ENCODE results near the gene METTL1.
"Not testable (repeated sequence)": the region's sequence is repeated elsewhere in the genome, so short reads cannot be mapped to it uniquely, and the experiment has no call there.

Gene METTL1

DNA sequence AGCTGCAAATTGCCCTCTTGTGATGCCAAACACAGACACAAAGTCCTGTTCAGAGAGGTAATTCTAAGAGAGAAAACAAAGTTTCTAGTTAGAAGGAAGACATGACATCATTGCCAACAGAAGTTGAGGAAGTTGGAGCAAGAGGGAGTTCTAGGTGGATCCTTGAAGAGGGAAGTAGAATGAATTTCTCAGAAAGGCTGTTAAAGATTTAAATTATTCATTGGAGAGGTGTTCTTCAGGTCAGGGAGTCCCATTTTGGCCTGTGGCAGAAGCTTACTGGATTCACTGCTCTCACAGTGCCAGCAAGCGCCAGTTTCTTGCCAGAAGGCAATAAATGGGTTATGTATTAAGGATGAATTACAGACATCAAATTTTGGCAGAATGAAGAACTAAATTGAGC, 26.0 kb upstream of the METTL1 start:
- no peak for DNase-seq (ENCODE audit: low read depth in 2 of 2, low spot score in 1 of 2)

DNA sequence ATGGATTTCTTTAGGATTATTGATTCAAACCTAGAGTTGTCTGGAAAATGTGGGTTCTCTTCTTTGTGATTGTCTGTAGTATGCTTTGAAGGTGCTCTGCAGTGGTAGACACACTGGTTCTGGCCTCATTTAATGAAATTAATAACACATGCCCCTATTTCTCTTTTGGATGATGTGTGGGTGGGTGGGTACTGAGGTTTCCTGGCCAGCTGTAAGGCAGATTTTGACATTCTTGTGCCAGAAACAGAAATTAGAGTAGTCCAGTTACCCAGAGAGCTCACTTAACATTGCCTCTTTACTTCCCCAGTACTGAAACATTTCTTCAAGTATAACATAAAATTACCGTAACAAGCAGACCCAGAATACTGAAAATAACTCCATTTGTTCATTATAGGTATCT, 25.1 kb upstream of the METTL1 start:
- no peak for DNase-seq (ENCODE audit: low read depth in 2 of 2, low spot score in 1 of 2)

DNA sequence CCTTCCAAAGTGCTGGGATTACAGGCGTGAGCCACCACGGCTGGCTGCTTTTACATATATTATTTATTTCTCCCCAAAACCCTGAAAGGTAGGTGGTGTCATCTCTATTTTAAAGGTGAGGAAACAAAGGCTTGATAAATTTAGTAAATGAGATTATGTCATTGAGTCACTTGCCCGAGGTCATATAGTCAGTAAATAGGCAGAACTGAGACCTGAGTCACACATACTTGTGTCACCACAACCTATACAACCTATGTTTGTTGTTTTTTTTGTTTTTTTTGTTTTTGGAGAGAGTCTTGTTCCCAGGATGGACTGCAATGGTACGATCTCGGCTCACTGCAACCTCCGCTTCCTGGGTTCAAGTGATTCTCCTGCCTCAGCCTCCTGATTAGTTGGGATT, 23.4 kb upstream of the METTL1 start:
- no peak for DNase-seq (ENCODE audit: low read depth in 2 of 2, low spot score in 1 of 2)

DNA sequence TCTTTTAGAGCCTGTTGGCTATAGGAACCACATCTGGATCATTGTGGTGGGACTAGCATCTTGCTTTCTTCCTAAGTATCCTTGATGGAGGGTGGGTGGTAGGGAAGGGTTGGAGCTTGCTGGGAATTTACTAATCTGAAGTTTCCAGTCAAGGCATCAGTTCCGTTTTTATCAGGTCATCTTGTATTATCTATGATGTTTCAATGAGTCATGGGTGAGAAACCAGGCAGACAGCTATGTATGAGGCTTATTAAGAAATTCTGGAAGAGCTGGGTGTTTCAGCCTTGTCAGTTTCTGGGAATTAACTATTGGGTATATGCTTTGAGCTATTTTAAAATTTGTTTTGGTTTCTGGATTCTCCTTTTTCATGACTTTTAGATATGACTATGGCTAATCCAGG, 22.0 kb upstream of the METTL1 start:
- DNase-seq (ENCODE audit: low read depth in 2 of 2, low spot score in 1 of 2): no peak

DNA sequence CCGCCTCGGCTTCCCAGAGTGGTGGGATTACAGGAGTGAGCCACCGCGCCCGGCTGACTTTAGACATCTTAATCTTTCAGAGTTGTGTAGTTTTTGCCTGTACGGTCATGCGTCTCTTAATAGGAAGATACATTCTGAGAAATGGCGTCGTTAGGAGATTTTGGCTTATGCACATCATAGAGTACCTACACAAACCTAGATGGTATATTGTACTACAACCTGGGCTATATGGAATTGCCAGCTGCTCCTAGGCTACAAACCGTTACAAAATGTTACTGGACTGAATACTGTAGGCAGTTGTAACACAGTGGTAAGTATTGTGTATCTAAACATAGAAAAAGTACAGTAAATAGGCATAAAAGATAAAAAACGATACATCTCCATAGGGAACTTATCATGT, 12.0 kb upstream of the METTL1 start:
- DNase-seq (ENCODE audit: low read depth in 2 of 2, low spot score in 1 of 2): no peak

DNA sequence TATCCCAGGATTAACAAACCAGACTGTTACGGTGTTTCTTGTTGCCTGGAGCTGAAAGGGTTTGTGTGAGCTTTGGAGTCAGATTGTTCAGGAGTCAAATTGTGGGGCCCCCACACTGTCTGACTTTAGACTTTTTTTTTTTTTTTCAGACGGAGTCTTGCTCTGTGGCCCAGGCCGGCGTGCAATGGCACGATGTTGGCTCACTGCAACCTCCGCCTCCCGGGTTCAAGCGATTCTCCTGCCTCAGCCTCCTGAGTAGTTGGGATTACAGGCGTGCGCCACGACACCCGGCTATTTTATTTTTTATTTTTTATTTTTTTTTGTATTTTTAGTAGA, 11.5 kb upstream of the METTL1 start:
- DNase-seq (ENCODE audit: low read depth in 2 of 2, low spot score in 1 of 2): no peak

DNA sequence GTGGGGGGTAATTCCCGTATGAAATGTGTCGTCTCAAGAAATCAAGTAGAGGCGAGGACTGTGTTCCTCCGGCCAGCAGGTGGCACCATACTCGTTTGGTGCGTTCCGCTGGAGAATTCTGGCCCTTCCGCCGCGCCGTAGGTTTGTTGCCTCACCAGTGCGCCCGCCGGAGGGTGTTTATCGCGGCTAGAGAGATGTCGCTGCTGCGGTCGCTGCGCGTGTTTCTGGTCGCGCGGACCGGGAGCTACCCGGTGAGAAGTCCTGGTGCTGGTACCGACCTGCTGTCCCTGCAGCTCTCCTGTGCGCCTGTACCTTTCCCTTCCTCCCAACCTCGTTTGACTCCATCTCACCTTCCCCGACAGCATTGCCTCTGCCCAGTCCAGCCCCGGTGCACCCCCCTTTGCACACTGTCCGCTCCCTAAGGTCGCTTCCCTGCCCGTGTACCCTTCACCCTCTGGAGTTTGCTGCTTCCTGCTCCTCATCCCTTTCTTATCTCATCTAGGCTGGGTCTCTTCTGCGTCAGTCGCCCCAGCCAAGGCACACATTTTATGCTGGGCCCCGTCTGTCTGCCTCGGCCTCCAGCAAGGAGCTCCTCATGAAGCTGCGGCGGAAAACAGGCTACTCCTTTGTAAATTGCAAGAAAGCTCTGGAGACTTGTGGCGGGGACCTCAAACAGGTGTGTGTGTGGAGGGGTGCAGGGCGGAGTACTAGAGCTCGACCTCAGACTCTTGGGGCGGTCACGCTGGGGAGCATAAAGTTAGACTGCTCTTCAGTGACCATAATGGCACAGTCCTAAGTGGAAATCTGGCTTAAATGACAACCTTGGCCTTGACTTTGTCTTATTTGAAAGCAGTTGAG, 10.9 kb upstream of the METTL1 start, which contains the start of gene TSFM:
TSS of gene TSFM (plus strand) at position 180 of the 858 bp plus-strand sequence. CDS start at position 195, 15 bp downstream.
- peak; percentile 90 to 97 for DNase-seq (ENCODE audit: low read depth in 2 of 2, low spot score in 1 of 2)

DNA sequence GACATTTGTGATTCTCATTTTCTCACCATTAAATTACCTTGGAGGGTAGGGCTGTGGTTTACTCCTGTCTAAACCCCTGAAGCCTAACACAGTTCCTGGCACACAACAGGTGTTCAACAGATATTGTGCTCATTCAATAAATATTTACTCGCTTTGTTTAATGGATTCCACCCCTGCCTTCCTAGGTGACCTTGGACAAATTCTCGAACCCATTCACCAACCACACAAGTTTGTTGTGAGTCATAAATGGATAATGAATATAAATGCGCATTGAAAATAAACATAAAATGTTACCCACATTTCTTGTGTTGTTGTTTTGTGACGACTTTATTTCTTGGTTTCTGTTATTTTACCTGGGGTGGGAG, 10.3 kb upstream of the METTL1 start:
- no peak for DNase-seq (ENCODE audit: low read depth in 2 of 2, low spot score in 1 of 2)

DNA sequence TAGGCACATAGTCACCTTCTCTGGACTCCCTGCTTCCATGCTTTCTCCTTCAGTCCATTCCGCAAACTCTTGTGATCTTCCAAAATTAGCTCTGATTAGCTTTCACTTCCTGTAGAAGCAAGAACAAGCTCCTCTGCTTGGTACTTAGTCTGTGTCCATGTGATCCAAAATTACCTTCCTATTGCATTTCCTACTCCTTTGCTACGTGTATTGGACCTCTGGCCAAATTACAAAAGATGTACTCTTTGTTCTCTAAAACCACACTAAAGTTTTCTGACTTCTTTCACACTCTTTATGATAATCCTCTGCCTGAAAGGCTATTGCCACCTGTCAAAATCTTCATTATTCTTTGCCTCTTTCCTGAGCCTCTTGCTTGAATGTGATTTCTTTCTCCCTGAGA, 9.9 kb upstream of the METTL1 start:
- DNase-seq (ENCODE audit: low read depth in 2 of 2, low spot score in 1 of 2): no peak

DNA sequence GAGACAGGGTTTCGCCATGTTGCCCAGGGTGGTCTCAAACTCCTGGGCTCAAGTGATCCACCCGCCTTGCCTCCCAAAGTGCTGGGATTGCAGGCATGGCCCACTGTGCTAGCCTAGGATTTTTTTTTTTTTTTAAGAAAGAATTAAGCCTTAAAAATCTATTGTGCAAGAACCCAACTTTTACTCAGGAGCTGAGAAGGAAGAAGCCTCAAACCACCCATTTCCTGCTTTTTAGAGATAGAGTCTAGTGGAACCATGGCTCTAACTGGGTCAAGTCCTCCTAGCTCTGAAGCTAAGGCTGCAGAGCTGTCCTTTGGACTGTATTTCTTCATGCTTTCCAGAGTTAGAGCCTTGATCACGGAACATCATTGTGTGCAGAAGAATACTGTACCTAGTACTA, 9.3 kb upstream of the METTL1 start:
- no peak for DNase-seq (ENCODE audit: low read depth in 2 of 2, low spot score in 1 of 2)

DNA sequence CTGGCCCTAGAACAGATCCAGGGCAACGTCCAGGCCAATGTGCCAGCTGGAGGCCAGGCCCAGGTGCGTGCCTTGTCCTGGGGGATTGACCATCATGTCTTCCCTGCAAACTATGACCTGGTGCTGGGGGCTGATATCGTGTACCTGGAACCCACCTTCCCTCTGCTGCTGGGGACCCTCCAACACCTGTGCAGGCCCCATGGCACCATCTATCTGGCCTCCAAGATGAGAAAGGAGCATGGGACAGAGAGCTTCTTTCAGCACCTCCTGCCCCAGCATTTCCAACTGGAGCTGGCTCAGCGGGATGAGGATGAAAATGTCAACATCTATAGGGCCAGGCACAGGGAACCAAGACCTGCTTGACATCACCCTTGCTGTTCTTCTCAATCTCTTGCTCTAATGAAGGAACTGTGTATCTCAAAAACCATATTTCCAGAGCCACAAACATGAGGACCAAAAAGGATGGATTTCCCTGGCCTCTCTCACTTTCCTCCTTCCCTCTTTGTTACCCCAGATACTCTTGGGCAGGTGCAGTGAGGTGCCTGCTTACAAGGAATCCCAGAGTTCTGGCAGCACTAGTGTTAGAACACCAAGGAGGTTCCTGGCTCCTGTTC, 8.5 kb upstream of the METTL1 start:
- no peak for DNase-seq (ENCODE audit: low read depth in 2 of 2, low spot score in 1 of 2)

DNA sequence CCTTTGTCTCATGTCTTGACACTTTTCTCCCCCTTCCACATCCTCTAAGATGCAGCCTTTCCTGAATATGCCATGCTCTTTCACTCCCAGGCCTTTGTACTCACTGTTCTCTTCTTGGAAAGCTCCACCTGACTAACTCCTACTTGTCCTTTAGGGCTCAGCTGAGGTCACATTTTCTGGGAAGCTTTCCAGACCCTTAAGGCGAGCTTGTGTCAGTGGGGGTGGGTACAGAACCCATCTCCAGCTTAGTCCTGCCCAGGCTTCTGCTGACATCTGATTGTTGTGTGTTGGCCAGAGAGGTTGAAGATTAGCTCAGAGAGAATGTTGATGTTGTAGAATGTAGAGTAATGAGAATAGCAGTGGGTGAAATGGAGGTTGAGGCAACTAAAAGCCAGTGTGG, 7.8 kb upstream of the METTL1 start:
- no peak for DNase-seq (ENCODE audit: low read depth in 2 of 2, low spot score in 1 of 2)

DNA sequence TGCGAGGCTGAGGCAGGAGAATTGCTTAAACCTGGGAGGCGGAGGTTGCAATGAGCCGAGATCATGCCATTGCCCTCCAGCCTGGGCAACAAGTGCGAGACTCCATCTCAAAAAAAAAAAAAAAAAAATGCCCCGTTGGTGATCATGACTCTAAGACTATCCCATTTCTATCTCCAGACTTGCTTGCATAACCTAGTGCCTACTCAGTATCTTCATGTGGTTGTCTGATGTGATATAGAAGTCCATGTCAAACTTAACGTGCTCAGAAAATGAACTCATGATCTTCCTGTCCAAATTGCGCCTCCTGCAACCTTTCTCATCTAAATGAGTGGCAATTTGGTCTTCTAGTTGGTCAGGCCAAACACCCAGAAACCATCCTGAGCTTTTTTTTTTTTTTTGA, 6.0 kb upstream of the METTL1 start:
- no peak for DNase-seq (ENCODE audit: low read depth in 2 of 2, low spot score in 1 of 2)

DNA sequence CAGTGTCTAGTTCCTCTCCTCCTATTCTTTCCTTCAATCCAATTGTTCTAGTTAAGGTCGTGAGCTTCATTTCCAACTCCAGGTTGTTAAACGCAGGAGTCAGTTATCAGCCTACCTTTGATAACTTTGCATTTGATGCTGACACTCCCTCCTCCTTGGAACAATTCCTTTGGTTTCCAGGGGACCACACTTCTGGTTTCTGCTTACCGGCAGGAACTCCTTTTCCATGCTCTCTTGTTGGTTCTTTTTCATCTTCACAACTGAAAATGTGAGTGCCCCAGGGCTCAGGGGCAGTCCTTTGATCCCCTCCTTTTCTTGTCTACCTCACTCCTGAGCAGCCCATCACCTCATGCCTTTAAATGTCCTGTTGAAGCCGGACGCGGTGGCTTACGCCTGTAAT, 5.5 kb upstream of the METTL1 start:
- no peak for DNase-seq (ENCODE audit: low read depth in 2 of 2, low spot score in 1 of 2)

DNA sequence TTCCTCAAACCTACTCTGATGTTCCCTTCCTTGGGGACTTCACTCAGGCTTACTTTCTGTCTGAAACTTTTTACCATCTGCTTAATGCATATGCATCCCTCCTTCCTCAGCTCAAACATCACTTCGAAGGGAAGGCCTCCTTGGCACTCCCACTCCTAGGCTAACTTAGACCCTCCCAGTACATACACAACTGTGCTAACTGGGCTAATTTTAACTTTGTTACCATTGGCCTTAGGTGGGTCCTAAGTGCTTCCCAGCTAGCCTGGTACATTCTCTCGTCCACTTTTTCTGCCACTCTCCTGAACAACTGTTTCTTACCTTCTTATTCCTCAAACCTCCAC, 4.3 kb upstream of the METTL1 start:
- DNase-seq (ENCODE audit: low read depth in 2 of 2, low spot score in 1 of 2): no peak

DNA sequence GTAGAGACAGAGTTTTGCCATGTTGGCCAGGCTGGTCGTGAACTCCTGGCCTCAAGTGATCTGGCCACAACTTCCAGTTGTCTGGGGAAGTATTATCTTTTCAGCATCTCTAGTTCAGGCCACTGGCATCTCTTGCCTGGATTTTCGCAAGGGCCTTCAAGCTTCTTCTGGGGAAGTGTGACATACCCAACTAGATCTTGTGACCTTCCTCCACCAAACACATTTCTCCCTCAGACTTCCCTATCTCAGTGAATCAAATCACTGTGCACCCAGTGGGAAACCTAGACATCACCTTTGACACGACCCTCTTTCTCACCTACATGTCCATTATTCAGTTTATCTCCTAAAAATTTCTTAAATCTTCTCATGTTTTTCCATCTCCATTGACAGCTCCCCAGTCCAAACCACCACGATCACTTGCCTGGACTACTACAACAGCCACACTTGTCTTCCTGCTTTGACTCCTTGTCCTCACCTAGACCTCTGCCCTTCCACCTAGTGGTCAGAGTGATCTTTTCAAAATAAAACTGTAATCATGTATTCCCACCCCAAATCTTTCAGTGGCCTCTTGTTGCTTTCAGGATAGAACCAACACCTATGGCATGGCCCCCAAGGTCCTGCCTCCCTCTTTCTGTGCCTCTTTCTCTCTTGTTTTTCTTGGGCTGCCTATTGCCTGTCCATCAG, 3.8 kb upstream of the METTL1 start:
- no peak for DNase-seq (ENCODE audit: low read depth in 2 of 2, low spot score in 1 of 2)

DNA sequence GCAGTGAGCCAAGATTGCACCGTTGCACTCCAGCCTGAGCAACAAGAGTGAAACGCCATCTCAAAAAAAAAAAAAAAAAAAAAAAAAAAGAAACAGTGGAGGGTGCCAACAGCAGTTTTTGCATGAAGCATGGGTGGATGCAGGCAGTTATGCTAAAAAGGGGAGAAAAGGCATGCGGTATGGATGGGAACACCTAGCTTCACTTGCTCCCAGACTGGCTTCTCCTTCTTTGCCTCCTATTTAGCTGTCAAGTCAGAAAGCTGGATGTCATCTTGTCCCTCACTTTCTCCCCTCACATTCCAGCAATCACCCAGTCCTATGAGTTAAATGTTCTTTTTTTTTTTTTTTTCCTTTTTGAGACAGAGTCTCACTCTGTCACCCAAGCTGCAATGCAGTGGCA, 3.1 kb upstream of the METTL1 start:
- DNase-seq (ENCODE audit: low read depth in 2 of 2, low spot score in 1 of 2): no peak

DNA sequence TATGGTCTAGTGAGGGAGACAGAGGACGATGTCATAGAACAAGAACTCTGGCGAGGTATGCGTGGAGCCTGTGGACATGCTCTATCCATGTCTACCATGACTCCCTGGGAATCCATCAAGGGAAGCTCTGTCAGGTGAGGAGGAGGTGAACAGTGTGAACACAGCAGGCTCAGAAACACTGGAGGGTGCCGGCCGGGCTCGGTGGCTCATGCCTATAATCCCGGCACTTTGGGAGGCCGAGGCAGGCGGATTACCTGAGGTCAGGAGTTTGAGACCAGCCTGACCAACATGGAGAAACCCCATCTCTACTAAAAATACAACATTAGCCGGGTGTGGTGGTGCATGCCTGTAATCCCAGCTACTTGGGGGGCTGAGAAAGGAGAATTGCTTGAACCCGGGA, 2.7 kb upstream of the METTL1 start:
- not testable (repeated sequence) for DNase-seq (ENCODE audit: low read depth in 2 of 2, low spot score in 1 of 2)

DNA sequence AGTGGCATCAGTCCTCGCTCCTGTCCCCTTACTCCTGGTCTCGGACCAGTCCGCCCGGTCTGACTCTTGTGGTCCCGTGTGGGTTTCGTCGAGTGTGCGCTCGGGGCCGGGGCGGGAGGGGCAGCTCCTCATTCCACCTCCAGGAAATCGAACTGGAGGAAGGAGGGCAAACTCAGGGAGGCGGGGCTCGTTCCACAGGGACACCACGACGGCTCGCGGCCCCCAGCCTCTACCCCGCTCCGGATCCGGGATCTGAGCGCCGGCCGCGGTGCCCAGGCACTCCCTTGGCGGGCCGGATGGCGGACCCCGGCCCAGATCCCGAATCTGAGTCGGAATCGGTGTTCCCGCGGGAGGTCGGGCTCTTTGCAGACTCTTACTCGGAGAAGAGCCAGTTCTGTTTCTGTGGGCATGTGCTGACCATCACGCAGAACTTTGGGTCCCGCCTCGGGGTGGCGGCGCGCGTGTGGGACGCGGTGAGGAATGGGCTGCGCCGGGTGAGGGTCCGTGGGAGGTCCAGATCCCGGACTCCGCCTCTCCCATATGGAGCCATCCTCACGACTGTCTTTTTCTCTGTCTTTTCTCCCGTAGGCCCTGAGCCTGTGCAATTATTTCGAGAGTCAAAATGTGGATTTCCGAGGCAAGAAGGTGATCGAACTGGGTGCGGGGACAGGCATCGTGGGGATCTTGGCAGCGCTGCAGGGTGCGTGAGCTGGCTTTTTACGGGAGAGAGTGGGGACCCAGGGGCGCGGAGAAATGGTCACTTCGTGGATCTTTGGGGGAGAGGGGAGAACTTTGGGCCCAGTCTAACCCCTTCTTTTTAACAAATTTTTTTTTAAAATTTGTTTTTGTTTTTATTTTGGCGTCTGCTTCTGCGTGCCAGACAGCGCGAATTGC, 771 bp upstream of the METTL1 start, which contains the start of gene EEF1AKMT3:
TSS of gene EEF1AKMT3 (plus strand) at position 186 of the 894 bp plus-strand sequence. CDS start at position 297, 111 bp downstream.
- no peak for DNase-seq (ENCODE audit: low read depth in 2 of 2, low spot score in 1 of 2)

DNA sequence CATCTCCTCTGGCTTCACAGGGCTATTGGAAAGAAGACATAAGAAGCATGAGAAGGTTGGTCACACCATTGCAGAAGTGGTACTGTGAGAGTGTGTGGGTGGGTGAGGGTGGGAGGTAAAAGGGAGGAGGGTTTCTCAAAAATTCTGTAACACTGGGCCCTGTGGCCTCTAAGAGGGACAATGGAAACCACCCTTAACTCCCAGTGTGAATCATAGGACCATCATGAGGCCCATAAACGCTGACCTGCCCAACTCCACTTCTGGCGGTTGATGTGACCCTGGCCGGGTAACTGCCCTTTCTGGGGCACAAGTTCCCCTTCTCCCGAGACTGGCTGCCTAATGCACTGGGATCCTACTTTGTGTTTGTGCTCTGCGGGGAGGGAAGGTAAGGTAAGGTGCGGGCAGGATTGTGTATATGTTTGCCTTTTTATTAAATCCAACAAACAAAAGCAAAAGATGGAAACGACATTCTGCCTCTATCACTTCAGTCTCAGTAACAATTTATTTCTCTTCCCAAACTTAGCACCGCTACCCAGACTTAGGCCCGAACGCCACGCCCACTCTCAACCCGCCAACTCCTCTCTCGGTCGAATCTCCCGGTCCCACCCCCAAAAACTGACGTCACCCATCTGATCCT, 551 bp downstream of the METTL1 start:
- peak; percentile 74 to 84 for DNase-seq (ENCODE audit: low read depth in 2 of 2, low spot score in 1 of 2)

DNA sequence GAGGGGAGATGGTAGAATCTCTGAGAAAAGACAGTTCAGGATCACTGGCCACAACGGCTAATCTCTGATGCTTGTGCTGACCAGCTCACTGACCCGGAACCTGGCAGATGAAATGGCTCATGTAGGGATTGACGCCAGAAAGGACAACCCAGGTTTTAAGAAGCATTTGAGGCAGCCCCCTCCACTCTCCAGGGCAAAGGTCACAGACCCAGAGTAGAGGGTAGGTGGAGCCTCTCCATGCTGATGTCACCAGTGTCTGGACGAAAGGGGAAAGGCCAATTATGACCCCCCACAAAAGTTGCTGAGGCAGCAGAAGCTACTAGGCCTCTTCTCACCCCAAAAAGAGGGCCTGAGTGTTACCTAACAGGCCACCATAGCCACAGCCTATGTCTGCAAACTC, 1.2 kb downstream of the METTL1 start:
- no peak for DNase-seq (ENCODE audit: low read depth in 2 of 2, low spot score in 1 of 2)

All from stimulated activated CD8-positive, alpha-beta memory T cell treated with anti-CD3 and anti-CD28 coated beads, Interleukin-4, amount 100 ng/mL, for 4 hours (primary cell).